Measurements from ENCODE around the gene ZNF777. TPM values are rescaled to one million over a fixed set of nuclear protein-coding genes. Genes with fewer than 3 reads are reported as not detected.

Gene ZNF777
- total RNA-seq, 2 donors from 2014 or later = 6.0 to 8.4 TPM

GRCh38 chr7:149427096-149427680 is 33.7 kb downstream of the ZNF777 start:
- TF ChIP-seq CTCF (IDR thresholded peaks at IDR 0.05) = no peak
- Histone ChIP-seq H3K36me3 (peaks cover 11% of the 10 kb centered on the region), H3K27me3 (no peaks in the 10 kb centered on the region), H3K27ac (no peak overlapping the region), H3K9me3 (no peaks in the 10 kb centered on the region), H3K4me3 (no peak overlapping the region), H3K4me1 (peaks cover 0 to 12% of the 10 kb centered on the region in 2 donors)
- DNase-seq (ENCODE audit: low spot score) = no peak

GRCh38 chr7:149423449-149424110 is 37.3 kb downstream of the ZNF777 start:
- Histone ChIP-seq H3K9me3 (no peaks in the 10 kb centered on the region), H3K4me1 (peaks cover 0 to 12% of the 10 kb centered on the region in 2 donors), H3K27me3 (no peaks in the 10 kb centered on the region), H3K36me3 (no peaks in the 10 kb centered on the region), H3K4me3 (peak overlapping the region in 1 of 2 donors; percentile 57), H3K27ac (peak overlapping the region in 1 of 2 donors; percentile 24)
- no peak for DNase-seq (ENCODE audit: low spot score)
- TF ChIP-seq CTCF (IDR thresholded peaks at IDR 0.05) = no peak

- Histone ChIP-seq H3K4me3 (peak overlapping the region; percentile 32 to 57), H3K9me3 (no peaks in the 10 kb centered on the region), H3K36me3 (no peaks in the 10 kb centered on the region), H3K27me3 (no peaks in the 10 kb centered on the region), H3K4me1 (peaks cover 0 to 12% of the 10 kb centered on the region in 2 donors), H3K27ac (peak overlapping the region; percentile 24 to 42)
- TF ChIP-seq CTCF (IDR thresholded peaks at IDR 0.05) = no peak
- DNase-seq (ENCODE audit: low spot score) = no peak
Observed at GRCh38 chr7:149422914-149423301, 38.0 kb downstream of the ZNF777 start.

GRCh38 chr7:149422162-149422913 is 38.5 kb downstream of the ZNF777 start:
- Histone ChIP-seq H3K36me3 (no peaks in the 10 kb centered on the region), H3K27ac (peak overlapping the region; percentile 24 to 42), H3K4me1 (peaks cover 0 to 12% of the 10 kb centered on the region in 2 donors), H3K27me3 (no peaks in the 10 kb centered on the region), H3K4me3 (peak overlapping the region; percentile 32 to 57), H3K9me3 (no peaks in the 10 kb centered on the region)
- DNase-seq (ENCODE audit: low spot score) = no peak
- TF ChIP-seq CTCF (IDR thresholded peaks at IDR 0.05) = peak; percentile 45 to 67

GRCh38 chr7:149420006-149420405 is 40.9 kb downstream of the ZNF777 start:
- DNase-seq (ENCODE audit: low spot score) = no peak
- no peaks in the 10 kb centered on the region for H3K9me3 ChIP-seq
- H3K4me3 ChIP-seq = no peak overlapping the region
- H3K36me3 ChIP-seq = no peaks in the 10 kb centered on the region
- peaks cover 0 to 14% of the 10 kb centered on the region in 2 donors for H3K4me1 ChIP-seq
- TF ChIP-seq CTCF (IDR thresholded peaks at IDR 0.05) = no peak
- H3K27ac ChIP-seq = no peak overlapping the region
- H3K27me3 ChIP-seq = no peaks in the 10 kb centered on the region

Measured in right atrium auricular region (tissue), 2 donors.